Dermis microvascular lymphatic vessel endothelial cell (primary cell): ENCODE data around the gene AHCYL2. TPM values are rescaled to one million over a fixed set of nuclear protein-coding genes. Genes with fewer than 3 reads are reported as not detected.
"Not testable (repeated sequence)": the region's sequence is repeated elsewhere in the genome, so short reads cannot be mapped to it uniquely, and the experiment has no call there.

Experiments used
- DNase-seq, 2 donors: peaks; one replicate each; pipeline versions ENCODE4 v3.0.0 to v3.0.0-alpha.2; 2010; ENCODE audit warnings: low read depth in 2 of 2
- total RNA-seq: library from RNA; depleted of rRNA; stranded (reverse); fragments of >200 nt; gene quantifications from 2 replicates; pipeline ENCODE4 v1.2.1, GENCODE V29; 2014

AHCYL2 gene
- total RNA-seq, 1 donor from 2014 or later: 4.0 TPM

- DNase-seq: no peak
Measured at GRCh38 chr7:129347330-129347729, 122.5 kb downstream of the AHCYL2 start.

- DNase-seq: no peak
Measured at GRCh38 chr7:129348023-129348740, 123.4 kb downstream of the AHCYL2 start.

GRCh38 chr7:129351320-129351719, 126.5 kb downstream of the AHCYL2 start:
- peak; percentile 14 to 48 for DNase-seq

GRCh38 chr7:129353104-129353503, 128.3 kb downstream of the AHCYL2 start:
- DNase-seq: not testable (repeated sequence)

GRCh38 chr7:129354428-129355157, 129.8 kb downstream of the AHCYL2 start:
- no peak for DNase-seq

GRCh38 chr7:129356176-129356575, 131.3 kb downstream of the AHCYL2 start:
- no peak for DNase-seq

GRCh38 chr7:129359176-129359575, 134.3 kb downstream of the AHCYL2 start:
- no peak for DNase-seq

GRCh38 chr7:129359638-129360037, 134.8 kb downstream of the AHCYL2 start:
- no peak for DNase-seq

GRCh38 chr7:129361771-129362170, 136.9 kb downstream of the AHCYL2 start:
- no peak for DNase-seq

GRCh38 chr7:129362496-129362895, 137.7 kb downstream of the AHCYL2 start:
- DNase-seq: no peak

- no peak for DNase-seq
Measured at GRCh38 chr7:129367349-129367699, 142.5 kb downstream of the AHCYL2 start.

GRCh38 chr7:129367700-129368388, 143.0 kb downstream of the AHCYL2 start:
- DNase-seq: peak; percentile 44 to 74

GRCh38 chr7:129368389-129368986, 143.7 kb downstream of the AHCYL2 start:
- DNase-seq: peak in 1 of 2 donors; percentile 37

GRCh38 chr7:129369447-129369846, 144.6 kb downstream of the AHCYL2 start:
- DNase-seq: not testable (repeated sequence)

GRCh38 chr7:129370812-129371211, 146.0 kb downstream of the AHCYL2 start:
- no peak for DNase-seq

GRCh38 chr7:129371487-129371886, 146.7 kb downstream of the AHCYL2 start:
- DNase-seq: peak in 1 of 2 donors; percentile 18

GRCh38 chr7:129373651-129374428, 149.0 kb downstream of the AHCYL2 start:
- DNase-seq: no peak

GRCh38 chr7:129375141-129375938, 150.5 kb downstream of the AHCYL2 start:
- no peak for DNase-seq

- peak; percentile 30 to 59 for DNase-seq
Measured at GRCh38 chr7:129376076-129376777, 151.4 kb downstream of the AHCYL2 start.
